GM21723 (cell line): ENCODE data around the gene CCL26.
A peak's percentile ranks its signal among the peaks of the same experiment; 100 is the strongest.
"Not testable (repeated sequence)": the region's sequence is repeated elsewhere in the genome, so short reads cannot be mapped to it uniquely, and the experiment has no call there.

ENCODE experiments used
- ATAC-seq: cut with Tn5 transposase; IDR thresholded peaks from one replicate; pipeline ENCODE4 v1.9.1; 2021; ENCODE audit warnings: mild to moderate bottlenecking, moderate library complexity; ENCODE audit not compliant: unreplicated experiment

Gene CCL26

DNA sequence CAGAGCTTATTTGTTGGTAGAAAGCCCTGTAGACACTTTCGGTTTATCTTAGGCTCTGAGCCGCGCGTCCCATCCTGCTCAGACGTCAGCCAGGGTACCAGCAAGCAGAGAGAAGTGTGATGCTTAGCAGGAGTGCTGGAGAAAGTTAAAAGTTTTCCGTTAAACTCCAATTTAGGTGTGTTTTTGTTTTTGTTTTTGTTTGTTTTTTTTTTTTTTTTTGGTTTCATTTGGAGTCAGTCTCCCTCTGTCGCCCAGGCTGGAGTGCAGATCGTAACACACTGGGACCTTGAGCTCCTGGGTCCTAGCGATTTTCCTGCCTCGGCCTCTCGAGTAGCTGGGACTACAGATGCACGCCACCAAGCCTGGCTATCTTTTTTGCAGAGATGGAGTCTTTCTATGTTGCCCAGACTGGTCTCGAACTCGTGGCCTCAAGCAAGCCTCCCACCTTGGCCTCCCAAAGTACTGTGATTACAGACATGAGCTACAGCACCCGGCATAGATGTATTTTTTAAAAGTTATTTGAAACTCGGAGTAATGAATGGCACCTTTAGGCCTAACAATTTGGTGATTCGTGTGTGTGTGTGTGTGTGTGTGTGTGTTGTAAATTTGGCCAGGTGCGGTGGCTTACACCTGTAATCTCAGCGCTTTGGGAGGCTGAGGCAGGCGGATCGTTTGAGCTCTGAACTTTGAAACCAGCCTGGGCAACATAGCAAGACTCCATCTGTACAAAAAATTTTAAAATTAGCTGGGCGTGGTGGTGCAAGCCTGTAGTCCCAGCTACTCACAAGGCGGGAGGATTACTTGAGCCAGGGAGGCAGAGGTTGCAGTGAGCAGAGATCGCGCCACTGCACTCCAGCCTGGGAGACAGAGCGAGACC, 32.0 kb downstream of the CCL26 start:
- peak; percentile 39 for ATAC-seq

DNA sequence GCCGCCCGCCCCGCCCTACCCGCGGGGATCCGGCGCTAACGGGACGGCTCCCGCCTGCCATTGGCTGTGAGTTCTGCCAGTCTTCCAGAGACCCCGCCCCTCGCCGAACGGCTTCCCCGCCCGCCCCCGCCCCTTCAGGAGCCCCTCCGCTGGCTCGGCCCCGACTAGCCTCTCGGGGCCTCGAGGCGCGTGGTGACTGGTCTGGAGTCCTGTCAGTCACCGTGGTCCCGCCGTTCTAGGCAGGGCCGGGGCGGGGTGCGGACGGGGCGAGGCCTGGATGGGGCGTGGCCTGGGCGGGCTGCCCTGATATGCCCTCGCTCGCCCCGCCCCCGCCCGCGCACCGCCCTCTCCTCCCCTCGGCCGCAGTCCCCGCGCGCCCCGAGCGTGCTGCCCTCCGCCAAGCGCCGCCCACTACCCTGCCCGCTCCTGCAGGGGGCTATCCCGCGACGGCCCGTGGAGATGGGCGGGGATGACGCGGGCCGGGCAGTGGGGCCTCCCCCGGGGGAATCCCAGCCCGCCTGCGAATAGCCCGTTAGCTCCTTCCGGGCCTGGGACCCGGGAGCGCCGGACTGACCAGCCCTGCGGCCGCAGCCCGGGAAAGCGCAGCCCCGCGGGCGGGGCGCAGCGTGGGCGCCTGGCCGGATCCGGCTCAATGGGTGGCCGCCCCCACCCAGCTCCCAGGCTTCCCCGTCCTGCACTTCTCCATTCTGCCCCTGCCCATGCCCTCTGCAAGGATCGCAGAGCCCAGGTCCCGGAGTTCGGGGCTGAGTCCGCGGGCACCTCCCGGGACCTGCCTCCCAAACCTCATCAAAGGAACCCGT, 32.8 kb downstream of the CCL26 start:
- ATAC-seq, result peak; percentile 89

DNA sequence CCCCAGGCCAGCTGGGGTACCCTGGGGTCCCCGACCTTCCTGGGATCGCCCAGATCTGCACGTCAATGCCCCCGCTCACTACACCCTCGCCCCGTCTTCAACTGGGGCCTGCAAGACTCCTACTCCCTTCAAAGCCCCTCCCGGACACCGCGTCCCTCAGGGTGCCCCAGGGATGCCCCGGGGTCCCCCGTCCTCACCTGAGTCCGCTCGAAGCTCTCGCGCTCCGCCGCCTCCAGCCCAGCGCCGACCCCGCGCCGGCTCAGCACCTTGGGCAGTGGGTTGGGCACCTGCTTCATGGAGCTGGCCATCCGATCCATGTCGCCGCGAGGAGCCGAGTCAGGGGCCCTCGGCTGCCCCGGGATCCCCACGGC, 33.4 kb downstream of the CCL26 start, which contains the start of gene HIP1:
TSS of gene HIP1 (minus strand) at position 338 of the 371 bp plus-strand sequence. CDS start at position 317, 21 bp downstream.
- ATAC-seq, result peak; percentile 13

DNA sequence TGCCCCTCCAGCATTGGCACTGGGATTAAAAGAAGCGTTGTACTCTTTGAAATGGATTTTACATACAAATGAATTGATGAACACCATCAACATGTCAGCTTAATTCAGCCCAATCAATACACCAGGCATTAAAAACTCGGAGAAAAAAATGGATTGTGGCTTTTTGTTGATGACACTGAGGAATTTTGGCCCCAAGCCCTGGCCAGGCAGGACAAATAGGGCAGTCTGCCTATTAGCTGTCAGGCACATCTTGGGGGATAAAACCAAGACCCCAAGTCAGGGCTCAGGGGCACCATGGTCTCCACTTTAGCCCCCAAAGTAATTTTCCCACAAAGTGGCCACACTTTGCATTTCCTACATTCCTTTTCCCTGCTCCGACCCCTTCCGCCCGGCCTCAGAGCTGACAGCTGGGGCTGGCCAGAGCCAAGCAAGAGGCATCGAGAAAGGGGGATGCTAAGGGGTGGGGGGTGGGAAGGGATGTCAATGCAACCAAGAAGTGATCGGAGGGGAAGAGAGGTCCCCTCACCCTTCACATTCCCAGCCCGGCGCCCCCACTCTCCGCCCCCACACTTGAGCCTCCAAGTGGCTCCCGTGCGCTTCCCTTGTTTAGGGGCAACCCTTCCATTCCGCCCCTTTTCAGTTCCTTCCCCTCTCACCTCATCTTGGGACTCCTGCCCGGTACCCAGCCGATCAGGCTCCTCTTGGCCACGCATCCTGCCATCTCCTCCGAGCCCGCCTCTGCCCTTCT, 34.0 kb downstream of the CCL26 start:
- ATAC-seq, result no peak

DNA sequence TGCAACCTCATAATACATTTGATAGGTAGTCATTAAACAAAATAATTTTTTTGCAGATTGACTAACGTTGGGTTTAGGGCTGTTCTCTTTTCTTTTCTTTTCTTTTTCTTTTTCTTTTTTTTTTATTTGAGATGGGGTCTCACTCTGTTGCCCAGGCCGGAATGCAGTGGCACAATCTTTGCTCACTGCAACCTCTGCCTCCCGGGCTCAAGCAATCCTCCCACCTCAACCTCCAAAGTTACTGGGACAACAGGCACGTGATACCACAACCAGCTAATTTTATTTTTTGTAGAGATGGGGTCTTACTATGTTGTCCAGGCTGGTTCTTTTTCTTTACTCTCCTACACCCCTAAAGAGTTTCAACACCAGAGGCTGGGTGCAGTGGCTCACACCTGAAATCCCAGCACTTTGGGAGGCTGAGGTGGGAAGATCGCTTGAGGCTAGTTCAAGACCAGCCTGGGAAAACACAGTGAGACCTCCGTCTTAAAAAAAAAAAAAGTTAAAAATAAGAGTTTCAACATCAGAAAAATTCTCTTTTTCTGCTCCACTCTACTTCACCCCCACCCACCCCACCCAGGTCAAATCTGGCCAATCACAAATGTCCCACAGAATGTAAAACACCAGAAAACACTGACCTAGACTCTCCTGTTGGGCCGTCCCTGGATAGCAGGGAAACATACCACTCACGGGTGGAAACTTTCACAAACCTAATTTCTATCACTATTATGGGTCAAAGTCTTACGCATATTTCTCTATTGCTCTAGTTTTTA, 36.2 kb downstream of the CCL26 start:
- no peak for ATAC-seq

DNA sequence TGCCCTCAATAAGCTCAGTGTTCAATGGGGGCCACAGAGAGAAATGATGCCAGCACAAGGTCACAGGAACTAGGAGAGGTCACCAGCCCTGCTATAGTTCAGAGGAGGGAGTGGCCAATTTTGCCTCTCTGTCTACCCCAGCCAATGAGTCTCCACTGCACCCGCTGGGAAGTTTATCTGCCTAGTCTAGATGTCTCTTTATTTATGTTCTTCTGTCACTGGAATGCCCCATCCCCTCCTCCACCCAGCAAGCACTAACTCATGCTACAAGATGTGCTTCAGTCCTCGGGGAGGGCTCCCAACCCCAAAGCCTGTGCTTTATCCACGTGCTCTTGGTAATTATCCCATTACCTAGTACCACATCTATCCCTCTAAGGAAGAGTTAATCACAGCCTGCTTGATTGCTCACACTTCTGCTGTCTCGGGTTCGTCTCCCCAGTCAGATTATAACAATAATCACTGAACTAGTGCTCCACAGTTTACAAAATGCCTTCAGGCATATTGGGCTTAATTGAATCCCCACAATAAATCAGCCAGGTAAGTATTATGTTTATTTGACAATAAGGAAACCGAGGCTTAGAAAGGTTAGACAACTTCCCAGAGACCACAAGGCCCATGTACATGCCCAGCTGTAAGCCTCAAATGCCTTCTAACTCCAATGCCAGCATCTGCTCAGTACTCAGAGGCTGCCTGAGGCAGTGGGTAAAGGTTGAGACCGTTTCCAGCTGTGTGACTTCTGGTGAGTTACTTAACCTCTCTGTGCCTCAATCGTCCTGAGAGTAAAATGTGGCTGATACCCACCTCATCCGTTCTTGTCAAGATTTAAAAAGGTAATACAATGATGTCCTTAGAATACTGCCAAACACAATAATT, 37.2 kb downstream of the CCL26 start:
- no peak for ATAC-seq

DNA sequence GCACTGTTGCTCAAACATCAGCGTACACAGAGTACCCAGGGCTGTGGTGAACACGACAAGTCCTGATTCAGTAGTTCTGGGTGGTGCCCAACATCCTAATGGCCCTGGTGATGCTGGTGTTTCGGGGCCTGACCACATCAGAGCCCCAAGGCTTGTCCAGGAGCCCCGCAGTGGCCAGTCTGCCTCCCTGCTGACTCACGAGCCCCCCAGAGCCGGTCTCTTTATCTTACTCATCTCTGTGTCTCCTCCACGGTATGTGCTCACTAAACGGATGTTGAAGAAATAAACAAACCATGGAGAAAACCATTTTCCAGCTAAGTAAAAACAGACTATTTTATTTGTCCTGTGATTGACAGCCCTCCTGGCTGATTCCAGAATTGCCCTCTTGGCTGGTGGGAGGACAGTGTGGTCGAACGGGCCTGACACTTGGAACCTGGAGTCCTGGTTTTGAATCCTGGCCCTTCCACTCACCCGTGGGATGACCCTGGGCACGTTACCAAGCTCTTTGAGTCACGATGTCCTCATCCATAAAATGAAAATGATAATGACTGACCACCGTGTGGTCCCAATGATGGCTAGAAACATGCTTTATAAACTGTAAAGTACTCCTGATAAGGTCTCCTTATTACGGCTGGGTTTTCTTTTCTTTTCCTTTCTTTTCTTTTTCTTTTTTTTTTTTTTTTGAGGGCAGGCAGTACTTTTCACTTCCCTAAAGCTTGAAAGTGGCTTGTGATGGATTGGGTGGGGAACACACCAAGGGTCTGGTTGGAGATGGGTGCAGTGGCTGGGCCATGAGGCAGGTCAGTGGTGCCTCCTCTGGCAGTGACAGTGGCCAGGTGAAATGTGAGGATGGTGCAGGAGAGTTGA, 39.0 kb downstream of the CCL26 start:
- no peak for ATAC-seq

DNA sequence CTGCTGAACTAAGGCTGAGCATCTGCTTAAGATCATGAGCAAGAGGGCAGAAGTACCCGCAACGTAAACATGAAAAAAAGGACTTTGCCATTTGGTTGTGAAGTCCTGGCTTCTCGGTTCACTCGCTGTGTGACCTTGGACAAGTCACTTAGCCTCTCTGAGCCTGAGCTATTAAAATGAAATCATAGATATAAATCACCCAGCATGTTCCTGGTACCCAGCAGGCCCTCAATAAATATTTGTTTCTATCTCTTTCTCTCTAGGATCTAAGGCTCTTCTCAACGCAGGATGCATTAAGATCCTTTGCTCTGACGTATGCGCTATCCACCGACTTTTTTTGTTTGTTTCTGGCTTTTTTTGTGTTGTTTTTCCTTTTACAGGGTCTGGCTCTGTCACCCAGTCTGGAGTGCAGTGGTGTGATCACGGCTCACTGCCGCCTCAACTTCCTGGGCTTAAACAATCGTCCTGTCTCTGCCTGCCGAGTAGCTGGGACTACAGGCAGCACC, 39.9 kb downstream of the CCL26 start:
- ATAC-seq, result no peak

DNA sequence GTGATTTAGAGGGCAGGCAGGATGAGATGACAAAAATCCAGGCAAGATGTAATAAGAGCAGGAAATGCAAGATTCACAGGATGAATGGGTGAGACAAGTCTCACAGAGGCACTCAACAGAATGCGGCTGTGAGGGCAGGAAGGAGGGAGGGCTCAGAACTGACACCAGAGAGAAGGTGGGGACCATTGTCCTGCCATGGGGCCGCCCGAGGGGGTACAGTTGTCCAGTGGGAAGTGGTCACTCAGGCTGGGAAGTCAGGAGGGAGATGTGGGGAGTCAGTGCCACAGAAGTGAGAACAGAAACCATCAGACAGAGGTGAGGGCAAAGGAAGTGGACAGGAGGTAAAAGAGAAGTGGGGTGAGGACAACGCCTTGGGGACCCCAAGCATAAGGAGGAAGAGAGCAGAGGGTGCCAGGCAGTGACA, 42.1 kb downstream of the CCL26 start:
- ATAC-seq, result no peak

DNA sequence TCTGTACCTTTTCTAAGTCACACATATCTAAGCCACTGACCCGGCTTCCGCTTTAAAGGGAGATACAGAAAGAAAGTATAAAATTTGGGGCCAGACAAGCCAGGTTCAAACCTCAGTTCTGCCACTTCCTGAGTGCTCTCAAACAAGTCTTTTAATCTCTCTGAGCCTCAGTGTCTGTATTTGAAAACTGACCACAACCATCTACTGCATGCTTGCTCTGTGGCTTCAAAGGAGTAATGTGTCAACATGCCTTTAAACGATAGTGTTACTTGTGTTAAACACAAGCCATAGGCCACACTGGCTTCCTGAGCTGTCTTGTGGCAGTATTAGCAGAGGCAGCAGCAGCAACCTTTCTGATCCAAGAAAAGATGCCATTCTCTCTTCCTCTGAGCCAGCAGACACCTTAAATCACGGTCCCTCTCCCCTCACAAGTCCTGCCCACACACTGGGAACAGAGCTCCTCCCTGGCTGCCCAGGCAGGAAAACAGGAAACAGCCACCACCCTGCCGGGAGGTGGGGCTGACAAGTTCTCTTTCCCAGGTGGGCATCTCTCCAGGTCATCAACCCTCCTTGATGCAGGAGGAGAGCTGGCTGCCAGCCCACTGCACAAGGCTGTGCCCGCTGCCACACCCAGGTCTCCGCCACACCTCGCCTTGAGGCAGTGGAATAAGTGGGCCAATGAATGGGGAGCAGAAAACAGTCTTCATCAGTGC, 44.0 kb downstream of the CCL26 start:
- no peak for ATAC-seq

DNA sequence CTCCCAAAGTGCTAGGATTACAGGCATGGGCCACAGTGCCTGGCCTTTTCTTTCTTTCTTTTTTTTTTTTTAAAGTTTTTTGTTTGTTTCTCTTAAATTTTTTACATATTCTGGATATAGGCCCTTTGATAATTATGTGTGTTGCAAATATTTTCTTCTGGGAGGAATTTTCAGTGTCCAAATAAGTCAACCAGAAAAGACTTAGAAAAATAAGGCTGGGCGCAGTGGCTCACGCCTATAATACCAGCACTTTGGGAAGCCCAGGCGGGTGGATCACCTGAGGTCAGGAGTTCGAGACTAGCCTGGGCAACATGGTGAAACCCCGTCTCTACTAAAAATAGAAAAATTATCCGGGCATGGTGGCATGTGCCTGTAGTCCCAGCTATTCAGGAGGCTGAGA, 44.7 kb downstream of the CCL26 start:
- ATAC-seq, result not testable (repeated sequence)

DNA sequence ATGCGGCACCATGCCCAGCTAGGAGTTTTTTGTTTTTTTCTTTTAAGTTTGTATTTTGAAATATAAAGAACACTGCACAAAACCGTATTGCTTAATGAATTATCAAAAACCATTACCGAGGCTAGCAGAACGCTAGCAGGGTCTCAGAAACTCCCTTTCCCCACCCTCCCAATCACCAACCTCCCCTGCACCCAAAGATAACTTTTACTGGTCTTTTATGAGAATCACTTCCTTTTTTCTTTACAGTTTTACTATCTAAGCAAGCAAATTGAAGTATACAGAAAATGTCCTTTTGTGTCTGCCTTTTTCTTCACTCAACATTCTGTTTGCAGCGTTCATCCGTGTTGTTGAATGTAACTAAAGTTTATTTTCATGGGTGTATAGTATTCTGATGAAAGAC, 46.7 kb downstream of the CCL26 start:
- no peak for ATAC-seq

DNA sequence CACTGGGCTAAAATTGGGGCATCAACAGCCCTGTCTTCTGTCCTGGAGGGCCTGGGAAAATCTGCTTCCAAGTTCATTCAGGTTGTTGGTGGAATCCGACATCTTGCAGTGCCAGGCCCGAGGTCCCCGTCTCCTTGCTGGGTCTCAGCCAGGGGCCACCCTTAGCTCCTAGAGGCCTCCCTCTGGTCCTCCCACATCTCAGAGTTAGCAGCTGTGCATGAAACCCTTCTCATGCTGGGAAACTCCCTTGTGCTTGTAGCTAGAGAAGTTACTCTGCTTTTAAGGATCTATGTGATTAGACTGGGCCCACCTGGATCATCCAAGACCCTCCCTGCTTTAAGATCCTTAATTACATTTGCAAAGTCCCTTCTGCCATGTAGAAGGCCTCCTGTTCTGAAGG, 48.6 kb downstream of the CCL26 start:
- ATAC-seq, result no peak

DNA sequence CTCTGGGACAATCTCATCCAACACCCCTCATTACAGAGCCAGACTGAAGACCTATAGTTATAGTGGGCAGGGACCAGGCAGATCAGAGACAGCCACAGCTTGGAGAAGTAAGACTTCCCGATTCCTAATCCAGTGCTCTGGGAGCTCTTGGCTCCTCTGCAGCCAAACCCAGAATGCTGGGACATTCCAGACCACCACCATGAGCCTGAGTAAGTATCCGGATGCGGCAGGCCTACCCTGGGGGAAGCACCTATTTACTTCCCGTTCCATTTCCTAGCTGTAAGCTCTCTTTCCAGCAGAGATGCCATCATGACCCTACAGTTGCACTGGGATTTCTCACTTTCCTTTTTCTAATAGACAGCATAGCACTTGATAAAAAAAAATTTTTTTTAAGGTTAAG, 49.6 kb downstream of the CCL26 start:
- ATAC-seq, result no peak

DNA sequence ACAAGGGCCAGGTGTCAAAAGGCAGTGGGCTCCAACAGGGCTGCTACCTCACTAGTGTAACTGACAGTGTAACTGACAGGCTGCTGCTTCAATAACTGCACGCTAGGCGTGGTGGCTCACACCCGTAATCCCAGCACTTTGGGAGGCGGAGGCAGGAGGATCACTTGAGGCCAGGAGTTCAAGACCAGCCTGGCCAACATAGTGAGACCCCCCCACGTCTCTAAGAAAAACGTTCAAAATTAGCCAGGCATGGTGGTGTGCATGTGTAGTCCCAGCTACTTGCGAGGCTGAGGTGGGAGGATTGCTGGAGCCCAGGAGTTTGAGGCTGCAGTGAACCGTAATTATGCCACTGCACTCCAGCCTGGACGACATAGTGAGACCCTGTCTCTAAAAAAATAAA, 50.1 kb downstream of the CCL26 start:
- ATAC-seq, result not testable (repeated sequence)

DNA sequence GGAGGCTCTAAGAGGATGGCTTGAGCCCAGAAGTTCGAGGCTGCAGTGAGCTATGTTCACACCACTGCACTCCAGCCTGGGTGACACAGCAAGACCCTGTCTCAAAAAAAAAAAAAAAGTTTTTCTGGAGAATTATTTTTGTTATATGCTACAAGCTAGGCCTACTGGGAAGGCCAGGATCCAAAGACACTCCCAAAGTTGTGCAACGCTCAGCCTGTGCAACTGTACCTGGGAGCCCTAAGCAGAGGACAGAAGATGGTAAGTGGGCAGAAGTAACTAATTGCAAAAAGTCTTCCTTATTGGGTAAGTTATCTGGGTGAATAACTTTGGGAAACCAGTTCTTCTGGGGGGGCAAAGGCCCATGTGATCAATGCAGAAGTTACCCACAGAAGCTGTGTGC, 50.6 kb downstream of the CCL26 start:
- ATAC-seq, result no peak

DNA sequence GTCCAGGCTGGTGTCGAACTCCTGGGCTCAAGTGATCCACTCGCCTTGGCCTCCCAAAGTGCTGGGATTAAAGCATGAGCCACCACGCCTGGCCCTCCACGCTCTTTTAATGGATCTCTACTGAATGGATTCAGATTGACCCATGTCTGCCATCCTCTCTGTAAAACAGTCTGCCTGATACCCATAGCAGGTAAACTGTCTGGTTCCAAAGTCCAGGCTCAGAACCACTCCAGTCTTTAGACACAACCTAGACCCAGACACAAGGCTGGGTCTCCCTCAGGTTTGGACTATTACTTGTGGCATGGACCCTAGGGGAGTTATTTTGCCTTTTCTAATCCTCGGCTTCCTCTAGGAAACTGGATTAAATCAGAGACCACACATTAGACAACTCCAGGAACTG, 52.4 kb downstream of the CCL26 start:
- ATAC-seq, result no peak
